Coronary artery (tissue), 2 donors: ENCODE measurements around the gene RAD9A.

Source experiments
- DNase-seq: peaks from one replicate; pipeline ENCODE4 v3.0.0-alpha.2; 2017; ENCODE audit warnings: low spot score
- H3K27ac ChIP-seq, 2 donors: fragments of 200-600 bp; sonication (generic); one replicate each; pipeline ENCODE4 v1.5.1; 2016 to 2019
- H3K4me3 ChIP-seq: fragments of 200-600 bp; sonication (generic); 2 replicates; pipeline ENCODE4 v1.5.1; 2016; ENCODE audit warnings: mild to moderate bottlenecking, moderate library complexity
- TF ChIP-seq, protein P1 (sequence below): fragments of 200-600 bp; sonication (generic); IDR thresholded peaks from one replicate; pipeline ENCODE4 v1.5.1; 2019; ENCODE audit warnings: antibody characterized with exemption

Gene RAD9A

DNA sequence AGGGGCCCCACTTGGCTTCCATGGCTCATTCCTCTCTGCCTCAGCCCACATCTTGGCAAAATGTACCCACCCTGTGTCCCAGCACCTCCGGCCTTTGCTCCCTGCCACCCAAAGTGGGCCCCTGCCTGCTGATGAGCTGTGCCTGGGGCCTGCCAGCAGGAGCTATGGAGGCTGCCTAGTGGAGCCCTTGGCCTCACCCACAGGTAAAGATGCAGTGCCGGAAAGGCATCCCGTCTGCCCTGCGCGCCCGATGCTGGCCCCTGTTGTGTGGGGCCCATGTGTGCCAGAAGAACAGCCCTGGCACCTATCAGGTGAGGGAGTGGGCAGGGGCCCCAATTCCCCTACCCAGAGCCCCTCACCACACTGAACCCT is 13.4 kb downstream of the RAD9A start:
- TF ChIP-seq, protein P1, sequence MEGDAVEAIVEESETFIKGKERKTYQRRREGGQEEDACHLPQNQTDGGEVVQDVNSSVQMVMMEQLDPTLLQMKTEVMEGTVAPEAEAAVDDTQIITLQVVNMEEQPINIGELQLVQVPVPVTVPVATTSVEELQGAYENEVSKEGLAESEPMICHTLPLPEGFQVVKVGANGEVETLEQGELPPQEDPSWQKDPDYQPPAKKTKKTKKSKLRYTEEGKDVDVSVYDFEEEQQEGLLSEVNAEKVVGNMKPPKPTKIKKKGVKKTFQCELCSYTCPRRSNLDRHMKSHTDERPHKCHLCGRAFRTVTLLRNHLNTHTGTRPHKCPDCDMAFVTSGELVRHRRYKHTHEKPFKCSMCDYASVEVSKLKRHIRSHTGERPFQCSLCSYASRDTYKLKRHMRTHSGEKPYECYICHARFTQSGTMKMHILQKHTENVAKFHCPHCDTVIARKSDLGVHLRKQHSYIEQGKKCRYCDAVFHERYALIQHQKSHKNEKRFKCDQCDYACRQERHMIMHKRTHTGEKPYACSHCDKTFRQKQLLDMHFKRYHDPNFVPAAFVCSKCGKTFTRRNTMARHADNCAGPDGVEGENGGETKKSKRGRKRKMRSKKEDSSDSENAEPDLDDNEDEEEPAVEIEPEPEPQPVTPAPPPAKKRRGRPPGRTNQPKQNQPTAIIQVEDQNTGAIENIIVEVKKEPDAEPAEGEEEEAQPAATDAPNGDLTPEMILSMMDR = no peak
- DNase-seq = no peak
- H3K4me3 ChIP-seq = no peak overlapping the region
- no peak overlapping the region for H3K27ac ChIP-seq

DNA sequence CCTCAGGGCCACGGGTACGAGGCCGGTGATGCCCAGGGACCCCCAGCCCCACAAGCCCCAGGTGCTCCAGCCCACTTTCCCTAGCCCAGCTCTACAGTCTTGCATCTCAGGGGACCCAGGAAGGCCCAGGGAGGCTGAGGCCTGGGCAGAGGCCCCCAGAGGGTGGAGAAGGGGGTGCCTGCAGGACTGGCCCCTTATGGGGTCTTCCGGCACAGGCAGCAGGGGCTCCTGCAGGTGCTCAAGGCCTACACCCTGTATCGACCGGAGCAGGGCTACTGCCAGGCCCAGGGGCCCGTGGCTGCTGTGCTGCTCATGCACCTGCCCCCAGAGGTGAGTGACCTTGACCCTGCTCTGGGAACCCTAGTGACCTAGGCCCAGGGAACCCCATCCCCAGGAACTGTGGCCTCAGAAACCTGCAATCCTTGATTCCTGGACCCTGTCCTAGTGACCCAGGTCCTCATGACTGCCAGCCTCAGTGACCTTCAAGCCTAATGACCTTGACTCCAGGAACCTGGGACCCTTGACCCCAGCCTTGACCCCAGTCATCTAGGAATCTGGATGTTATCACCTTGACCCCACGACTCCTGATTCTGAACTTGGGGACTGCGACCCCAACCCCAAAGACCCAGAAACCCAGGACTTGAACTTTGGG is 14.0 kb downstream of the RAD9A start:
- no peak for DNase-seq
- TF ChIP-seq, protein P1 = no peak
- Histone ChIP-seq H3K27ac (no peak overlapping the region), H3K4me3 (no peak overlapping the region)

DNA sequence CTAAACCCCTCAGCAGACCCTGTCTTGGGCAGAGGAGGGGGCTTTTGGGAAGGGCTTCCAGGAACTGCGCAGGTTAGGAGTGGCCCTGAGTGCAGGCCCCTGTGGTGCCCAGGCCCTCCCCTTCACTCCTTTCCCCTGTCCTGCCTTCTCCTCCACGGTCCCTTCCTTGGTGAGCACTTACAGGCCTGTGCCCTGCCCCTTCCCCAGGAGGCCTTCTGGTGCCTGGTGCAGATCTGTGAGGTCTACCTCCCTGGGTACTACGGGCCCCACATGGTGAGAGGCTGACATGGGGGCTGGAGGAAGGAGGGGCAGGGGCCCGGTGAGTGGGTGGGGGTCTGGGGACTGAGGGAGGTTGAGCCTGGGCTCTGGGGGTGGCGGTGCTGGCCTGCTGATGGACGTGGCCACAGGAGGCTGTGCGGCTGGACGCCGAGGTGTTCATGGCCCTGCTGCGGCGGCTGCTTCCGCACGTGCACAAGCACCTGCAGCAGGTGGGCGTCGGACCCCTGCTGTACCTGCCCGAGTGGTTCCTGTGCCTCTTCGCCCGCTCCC is 14.7 kb downstream of the RAD9A start:
- Histone ChIP-seq H3K4me3 (no peak overlapping the region), H3K27ac (no peak overlapping the region)
- TF ChIP-seq, protein P1 = no peak
- no peak for DNase-seq

DNA sequence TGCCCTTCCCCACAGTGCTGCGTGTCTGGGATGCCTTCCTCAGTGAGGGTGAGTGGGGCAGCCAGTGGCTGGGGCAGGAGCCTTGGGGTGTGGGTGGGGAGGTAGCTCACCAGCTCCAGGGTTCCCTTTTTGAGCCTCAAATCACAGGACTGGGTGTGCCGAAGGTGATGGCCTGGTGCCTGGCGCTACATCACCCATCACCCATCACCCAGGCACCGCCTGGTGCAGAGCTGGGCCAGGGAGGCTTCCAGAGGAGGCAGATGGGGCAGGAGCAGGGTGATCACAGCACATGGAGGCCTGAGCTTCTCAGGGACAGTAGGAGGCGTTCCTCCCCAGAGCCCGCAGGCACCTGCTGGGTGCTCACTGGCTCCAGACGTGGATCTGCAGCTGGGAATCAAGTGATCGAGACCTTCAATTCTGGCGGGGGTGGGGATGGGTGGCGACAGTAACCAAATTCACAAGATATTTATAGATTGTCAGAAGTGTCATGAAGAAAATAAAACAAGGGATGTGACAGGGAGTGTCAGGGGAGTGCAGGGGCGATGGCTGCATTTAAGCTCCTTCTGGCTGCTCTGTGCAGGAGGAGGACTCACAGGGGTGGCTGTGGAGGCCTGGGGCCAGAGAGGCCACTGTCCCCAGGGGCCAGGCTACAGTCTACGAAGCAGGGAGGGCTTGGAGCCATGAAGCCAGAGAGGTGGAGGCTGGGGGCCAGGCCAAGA is 15.3 kb downstream of the RAD9A start:
- Histone ChIP-seq H3K27ac (no peak overlapping the region), H3K4me3 (no peak overlapping the region)
- TF ChIP-seq, protein P1 = no peak
- no peak for DNase-seq

DNA sequence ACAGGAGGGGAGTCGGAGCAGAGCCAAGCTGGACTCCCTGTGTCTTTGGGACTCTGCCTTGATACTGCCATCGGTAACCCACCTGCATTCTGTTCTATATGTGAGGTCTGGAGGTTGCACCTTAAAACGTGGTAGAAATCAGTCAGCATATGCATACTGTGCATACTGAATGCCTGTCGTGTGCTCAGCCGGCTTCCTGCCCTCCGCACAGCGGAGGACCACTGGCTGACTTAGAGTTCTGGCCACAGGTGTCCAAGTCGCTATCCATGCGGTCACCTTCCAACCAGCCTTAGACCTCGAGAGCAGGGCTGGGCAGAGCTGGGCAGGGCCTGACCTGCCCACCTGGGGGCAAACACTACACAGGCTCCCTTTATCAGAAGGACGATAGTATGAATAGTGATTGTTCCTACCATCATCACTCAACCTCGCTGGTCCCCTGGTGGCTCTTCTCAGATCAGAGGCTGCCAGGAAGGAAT is 15.9 kb downstream of the RAD9A start:
- DNase-seq = no peak
- Histone ChIP-seq H3K27ac (no peak overlapping the region), H3K4me3 (no peak overlapping the region)
- TF ChIP-seq, protein P1 = no peak

DNA sequence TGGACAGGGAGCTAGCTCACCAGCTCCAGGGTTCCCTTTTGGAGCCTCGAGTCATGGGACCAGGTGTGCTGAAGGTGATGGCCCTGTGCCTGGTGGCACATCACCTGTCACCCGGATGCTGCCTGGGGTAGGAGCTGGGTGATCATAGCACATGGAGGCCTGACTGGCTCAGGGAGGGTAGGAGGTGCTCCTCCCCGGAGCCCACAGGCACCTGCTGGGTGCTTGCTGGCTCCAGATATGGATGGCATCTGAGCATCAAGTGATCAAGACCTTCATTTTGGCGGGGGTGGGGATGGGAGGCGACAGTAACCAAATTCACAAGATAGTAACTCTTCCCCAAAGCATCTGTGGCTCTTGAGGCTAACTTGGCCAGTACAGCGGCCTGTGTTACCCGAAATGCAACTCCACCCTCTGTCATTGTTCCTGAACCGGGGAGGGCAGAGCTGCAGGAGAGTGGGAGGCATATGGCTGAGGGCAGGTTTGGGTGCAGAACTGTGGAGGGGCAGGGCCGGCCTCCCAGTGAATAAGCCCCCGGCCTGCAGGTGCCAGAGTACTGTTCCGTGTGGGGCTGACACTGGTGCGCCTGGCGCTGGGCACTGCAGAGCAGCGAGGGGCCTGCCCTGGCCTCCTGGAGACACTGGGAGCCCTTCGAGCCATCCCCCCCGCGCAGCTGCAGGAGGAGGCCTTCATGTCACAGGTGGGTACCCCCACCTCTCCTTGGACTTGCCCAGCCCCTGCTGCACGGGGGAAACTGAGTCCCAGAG is 16.8 kb downstream of the RAD9A start:
- Histone ChIP-seq H3K27ac (no peak overlapping the region), H3K4me3 (no peak overlapping the region)
- TF ChIP-seq, protein P1 = no peak
- no peak for DNase-seq
